ENCODE data around the gene STK10.
"Not testable (repeated sequence)": the region's sequence is repeated elsewhere in the genome, so short reads cannot be mapped to it uniquely, and the experiment has no call there.

STK10 gene

GRCh38 chr5:172150514-172151425 lies 37.3 kb downstream of the STK10 start:
- H4K20me1 ChIP-seq (ENCODE audit: insufficient read depth, low read length) = peaks cover 21% of the 10 kb centered on the region
- no peak overlapping the region for H3K4me3 ChIP-seq (ENCODE audit: low read depth in 1 of 2, low read length in 2 of 2)
- H3K9ac ChIP-seq (ENCODE audit: low read depth, low read length) = no peak overlapping the region
- no peak for TF ChIP-seq CTCF (IDR thresholded peaks at IDR 0.05; ENCODE audit: borderline replicate concordance, extremely low read depth, low read length, poor library complexity, severe bottlenecking)
- no peak for TF ChIP-seq EZH2 (IDR thresholded peaks at IDR 0.05; ENCODE audit: borderline replicate concordance, low read depth, low read length, severe bottlenecking)
- H3K27ac ChIP-seq (ENCODE audit: low read length) = no peak overlapping the region
- H2AFZ ChIP-seq (ENCODE audit: low read depth, low read length) = no peak overlapping the region
- H3K79me2 ChIP-seq (ENCODE audit: insufficient read depth, low read length) = peaks cover 2% of the 10 kb centered on the region; the same call in 1 of the 2 replicates
- no peak overlapping the region for H3K4me2 ChIP-seq (ENCODE audit: insufficient read depth, low read length)
- DNase-seq (no peak), ATAC-seq (ENCODE audit: insufficient read depth, low read depth) (peak; percentile 44; the same call in 1 of the 3 replicates)
- no peaks in the 10 kb centered on the region for H3K27me3 ChIP-seq (ENCODE audit: insufficient read depth, low read length, poor library complexity)
- H3K36me3 ChIP-seq (ENCODE audit: insufficient read depth, low read length) = peaks cover 61% of the 10 kb centered on the region
- H3K9me3 ChIP-seq (ENCODE audit: insufficient read depth, low read length, severe bottlenecking) = no peaks in the 10 kb centered on the region
- H3K4me1 ChIP-seq (ENCODE audit: insufficient read depth, low read length) = peaks cover 3% of the 10 kb centered on the region; the same call in 1 of the 2 replicates

- H3K9me3 ChIP-seq (ENCODE audit: insufficient read depth, low read length, severe bottlenecking); H3K79me2 ChIP-seq (ENCODE audit: insufficient read depth, low read length); H3K4me2 ChIP-seq (ENCODE audit: insufficient read depth, low read length); H3K27ac ChIP-seq (ENCODE audit: low read length); H2AFZ ChIP-seq (ENCODE audit: low read depth, low read length); DNase-seq; H3K4me3 ChIP-seq (ENCODE audit: low read depth in 1 of 2, low read length in 2 of 2); H3K4me1 ChIP-seq (ENCODE audit: insufficient read depth, low read length); ATAC-seq (ENCODE audit: insufficient read depth, low read depth); H3K27me3 ChIP-seq (ENCODE audit: insufficient read depth, low read length, poor library complexity); H3K9ac ChIP-seq (ENCODE audit: low read depth, low read length): not testable (repeated sequence)
- peaks cover 57% of the 10 kb centered on the region for H3K36me3 ChIP-seq (ENCODE audit: insufficient read depth, low read length)
- H4K20me1 ChIP-seq (ENCODE audit: insufficient read depth, low read length) = peaks cover 29% of the 10 kb centered on the region
These were observed 38.5 kb downstream of the STK10 start for GRCh38 chr5:172149481-172149880.

- Histone ChIP-seq H3K79me2 (ENCODE audit: insufficient read depth, low read length) (peaks cover 7% of the 10 kb centered on the region), H2AFZ (ENCODE audit: low read depth, low read length) (no peak overlapping the region), H3K9me3 (ENCODE audit: insufficient read depth, low read length, severe bottlenecking) (no peaks in the 10 kb centered on the region), H3K4me1 (ENCODE audit: insufficient read depth, low read length) (peaks cover 3% of the 10 kb centered on the region; the same call in 1 of the 2 replicates), H3K27me3 (ENCODE audit: insufficient read depth, low read length, poor library complexity) (no peaks in the 10 kb centered on the region), H3K4me2 (ENCODE audit: insufficient read depth, low read length) (no peak overlapping the region), H3K27ac (ENCODE audit: low read length) (no peak overlapping the region), H4K20me1 (ENCODE audit: insufficient read depth, low read length) (peaks cover 30% of the 10 kb centered on the region), H3K36me3 (ENCODE audit: insufficient read depth, low read length) (peaks cover 53% of the 10 kb centered on the region), H3K4me3 (ENCODE audit: low read depth in 1 of 2, low read length in 2 of 2) (no peak overlapping the region), H3K9ac (ENCODE audit: low read depth, low read length) (no peak overlapping the region)
- ATAC-seq (ENCODE audit: insufficient read depth, low read depth) (no peak), DNase-seq (no peak)
- TF ChIP-seq EZH2 (IDR thresholded peaks at IDR 0.05; ENCODE audit: borderline replicate concordance, low read depth, low read length, severe bottlenecking) (no peak), CTCF (IDR thresholded peaks at IDR 0.05; ENCODE audit: borderline replicate concordance, extremely low read depth, low read length, poor library complexity, severe bottlenecking) (no peak)
These were observed 39.0 kb downstream of the STK10 start for GRCh38 chr5:172149073-172149472.

GRCh38 chr5:172148381-172148780 lies 39.6 kb downstream of the STK10 start:
- Histone ChIP-seq H3K9ac (ENCODE audit: low read depth, low read length) (no peak overlapping the region), H3K4me1 (ENCODE audit: insufficient read depth, low read length) (peaks cover 3% of the 10 kb centered on the region; the same call in 1 of the 2 replicates)

More at GRCh38 chr5:172148381-172148780, 39.6 kb downstream of the STK10 start:
- Histone ChIP-seq H3K4me2 (ENCODE audit: insufficient read depth, low read length) (no peak overlapping the region), H3K27me3 (ENCODE audit: insufficient read depth, low read length, poor library complexity) (no peaks in the 10 kb centered on the region), H4K20me1 (ENCODE audit: insufficient read depth, low read length) (peaks cover 33% of the 10 kb centered on the region), H3K27ac (ENCODE audit: low read length) (no peak overlapping the region), H3K36me3 (ENCODE audit: insufficient read depth, low read length) (peaks cover 46% of the 10 kb centered on the region), H2AFZ (ENCODE audit: low read depth, low read length) (no peak overlapping the region), H3K9me3 (ENCODE audit: insufficient read depth, low read length, severe bottlenecking) (no peaks in the 10 kb centered on the region), H3K79me2 (ENCODE audit: insufficient read depth, low read length) (peaks cover 10% of the 10 kb centered on the region), H3K4me3 (ENCODE audit: low read depth in 1 of 2, low read length in 2 of 2) (no peak overlapping the region)
- TF ChIP-seq EZH2 (IDR thresholded peaks at IDR 0.05; ENCODE audit: borderline replicate concordance, low read depth, low read length, severe bottlenecking) = no peak
- no peak for TF ChIP-seq CTCF (IDR thresholded peaks at IDR 0.05; ENCODE audit: borderline replicate concordance, extremely low read depth, low read length, poor library complexity, severe bottlenecking)
- ATAC-seq (ENCODE audit: insufficient read depth, low read depth) (no peak), DNase-seq (no peak)
